ENCODE results near the gene CSNK2B.

GRCh38 chr6:31708224-31708623 is 42.3 kb downstream of the CSNK2B start:
- no peak for TF ChIP-seq EZH2 (IDR thresholded peaks at IDR 0.05; ENCODE audit: low read length, unreplicated experiment)
- no peak for TF ChIP-seq CTCF (conservative IDR thresholded peaks at IDR 0.05; ENCODE audit: low read depth, low read length)
- no peak for TF ChIP-seq EZH2phosphoT487 (IDR thresholded peaks at IDR 0.05; ENCODE audit: borderline replicate concordance, low read length)
